ENCODE measurements around the gene RAPSN.

RAPSN gene

GRCh38 chr11:47451990-47452389 is 3.1 kb upstream of the RAPSN start:
- DNase-seq (ENCODE audit: low read depth) = no peak
- TF ChIP-seq CTCF (conservative IDR thresholded peaks at IDR 0.05; ENCODE audit: low read depth, low read length) = no peak
- no peak overlapping the region for H3K4me3 ChIP-seq (ENCODE audit: low read depth, low read length)

GRCh38 chr11:47451436-47451835 is 2.5 kb upstream of the RAPSN start:
- TF ChIP-seq CTCF (conservative IDR thresholded peaks at IDR 0.05; ENCODE audit: low read depth, low read length) = no peak
- no peak for DNase-seq (ENCODE audit: low read depth)
- H3K4me3 ChIP-seq (ENCODE audit: low read depth, low read length) = no peak overlapping the region

- no peak for DNase-seq (ENCODE audit: low read depth)
- no peak for TF ChIP-seq CTCF (conservative IDR thresholded peaks at IDR 0.05; ENCODE audit: low read depth, low read length)
- no peak overlapping the region for H3K4me3 ChIP-seq (ENCODE audit: low read depth, low read length)
Observed at GRCh38 chr11:47449541-47449940, 605 bp upstream of the RAPSN start.

- DNase-seq (ENCODE audit: low read depth) = no peak
- TF ChIP-seq CTCF (conservative IDR thresholded peaks at IDR 0.05; ENCODE audit: low read depth, low read length) = no peak
- no peak overlapping the region for H3K4me3 ChIP-seq (ENCODE audit: low read depth, low read length)
Observed at GRCh38 chr11:47447906-47448305, 1.0 kb downstream of the RAPSN start.

GRCh38 chr11:47446833-47447232 is 2.1 kb downstream of the RAPSN start:
- no peak for DNase-seq (ENCODE audit: low read depth)
- no peak overlapping the region for H3K4me3 ChIP-seq (ENCODE audit: low read depth, low read length)
- no peak for TF ChIP-seq CTCF (conservative IDR thresholded peaks at IDR 0.05; ENCODE audit: low read depth, low read length)

- H3K4me3 ChIP-seq (ENCODE audit: low read depth, low read length) = no peak overlapping the region
- no peak for DNase-seq (ENCODE audit: low read depth)
- no peak for TF ChIP-seq CTCF (conservative IDR thresholded peaks at IDR 0.05; ENCODE audit: low read depth, low read length)
Observed at GRCh38 chr11:47445840-47446239, 3.1 kb downstream of the RAPSN start.

- H3K4me3 ChIP-seq (ENCODE audit: low read depth, low read length) = no peak overlapping the region
- DNase-seq (ENCODE audit: low read depth) = no peak
- no peak for TF ChIP-seq CTCF (conservative IDR thresholded peaks at IDR 0.05; ENCODE audit: low read depth, low read length)
Observed at GRCh38 chr11:47443817-47444216, 5.1 kb downstream of the RAPSN start.
